Testis (tissue), 3 donors: ENCODE results near the gene PHAF1. TPM values are rescaled to one million over a fixed set of nuclear protein-coding genes. Genes with fewer than 3 reads are reported as not detected.

Experiments
- DNase-seq: peaks from one replicate; pipeline ENCODE4 v3.0.0-alpha.2; 2019
- H3K27ac ChIP-seq, 2 donors: fragments of 200-600 bp; sonication (generic); one replicate each; pipeline ENCODE4 v1.5.1; 2019
- H3K27me3 ChIP-seq: fragments of 200-600 bp; sonication (generic); one replicate; pipeline ENCODE4 v1.5.1; 2019
- H3K36me3 ChIP-seq: fragments of 200-600 bp; sonication (generic); one replicate; pipeline ENCODE4 v1.5.1; 2017; ENCODE audit warnings: low read depth; ENCODE audit errors: missing control alignments
- H3K4me1 ChIP-seq: fragments of 200-600 bp; sonication (generic); one replicate; pipeline ENCODE4 v1.5.1; 2019
- H3K4me3 ChIP-seq, 2 donors: fragments of 200-600 bp; sonication (generic); one replicate each; pipeline ENCODE4 v1.5.1; 2017 to 2019
- H3K9me3 ChIP-seq: fragments of 200-600 bp; sonication (generic); one replicate; pipeline ENCODE4 v1.5.1; 2017
- POLR2A ChIP-seq: fragments of 450-650 bp; IDR thresholded peaks from one replicate; pipeline ENCODE4 v1.6.1; 2017; ENCODE audit warnings: antibody characterized with exemption, mild to moderate bottlenecking, moderate library complexity
- whole genome bisulfite sequencing, 2 donors: methylation state at CpG; one replicate each; pipeline ENCODE4 v1.1.5; 2018; 5-methylcytosine and 5-hydroxymethylcytosine counted together
- intact Hi-C: fragments of 100-400 bp; cut with DNase I; formaldehyde crosslinking; loops from one replicate; pipeline ENCODE4 v1.15.1; 2023; ENCODE audit warnings: low total_unique reads
- polyA plus RNA-seq: library from polyadenylated mRNA; stranded (reverse); fragments of 350-450 nt; fragmentation: Illumina TruSeq; extraction: RNeasy Lipid Tissue Mini Kit (QIAGEN cat#74804); gene quantifications from one replicate; pipeline ENCODE4 v1.2.3, GENCODE V29; 2014; ENCODE audit warnings: low read depth, low replicate concordance; ENCODE audit not compliant: insufficient read depth
- total RNA-seq, 2 donors: library from RNA; depleted of rRNA; stranded (reverse); fragments of >200 nt; gene quantifications; one replicate each; pipeline ENCODE4 v1.2.3, GENCODE V29; 2016
- TF ChIP-seq, protein P1 (sequence below), 3 experiments: fragments of 450-650 bp in 2 of 3; fragments of 200-600 bp in 1 of 3; sonication (generic) in 1 of 3; IDR thresholded peaks; one replicate each; pipeline ENCODE4 v1.5.1; 2016 to 2019; ENCODE audit warnings: antibody characterized with exemption in 3 of 3, mild to moderate bottlenecking in 2 of 3, moderate library complexity in 1 of 3

PHAF1 gene
- total and polyA plus RNA-seq, 3 donors from 2014 or later, result 31.2 to 41.6 (median 32.6) TPM

DNA sequence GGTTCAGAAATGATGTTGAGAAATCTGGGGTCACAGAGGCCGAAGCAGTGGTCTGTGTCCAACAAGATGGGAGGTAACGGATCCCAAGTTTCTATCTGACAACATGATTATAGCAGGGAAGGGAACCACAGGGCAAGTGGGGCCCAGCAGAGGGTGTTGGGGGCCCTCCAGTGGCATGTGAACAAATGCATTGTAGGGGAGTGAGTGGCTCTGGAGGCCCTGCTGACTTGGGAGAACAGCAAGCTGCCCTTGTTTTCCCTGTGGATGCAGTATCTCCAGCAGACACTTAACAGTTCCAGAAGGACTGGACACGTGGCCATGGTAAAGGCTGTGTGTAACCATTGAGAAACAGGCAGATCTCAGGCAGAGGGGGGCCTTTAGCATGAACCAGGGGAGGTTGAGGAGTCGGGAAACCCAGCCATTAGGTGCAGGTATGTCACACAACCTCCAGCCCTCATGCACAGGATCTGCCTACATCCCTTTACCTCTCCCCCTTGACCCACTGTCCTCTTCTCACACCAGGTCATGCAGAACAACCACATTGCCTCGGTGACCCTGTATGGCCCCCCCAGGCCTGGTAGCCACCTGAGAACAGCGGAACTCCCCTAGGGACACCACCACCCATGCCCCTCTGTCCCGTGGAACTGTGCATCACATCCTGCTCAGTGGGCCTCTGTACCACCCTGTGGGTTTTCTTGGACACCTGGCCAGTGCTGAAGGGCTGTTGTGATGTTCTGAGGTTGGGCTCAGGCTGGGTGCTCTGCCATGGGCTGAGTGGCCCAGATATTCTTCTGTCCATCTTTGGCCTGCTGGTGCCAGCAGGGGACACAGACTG, 37.0 kb downstream of the PHAF1 start:
- no peaks in the 10 kb centered on the region for H3K9me3 ChIP-seq
- 71 to 76% methylated on average over 7 of the region's 7 CpGs for WGBS, 2 donors
- DNase-seq, result no peak
- no peak overlapping the region for H3K4me3 ChIP-seq
- intact Hi-C loops, result no loop called here
- no peaks in the 10 kb centered on the region for H3K36me3 ChIP-seq
- H3K27ac ChIP-seq, result no peak overlapping the region
- TF ChIP-seq, protein P1, sequence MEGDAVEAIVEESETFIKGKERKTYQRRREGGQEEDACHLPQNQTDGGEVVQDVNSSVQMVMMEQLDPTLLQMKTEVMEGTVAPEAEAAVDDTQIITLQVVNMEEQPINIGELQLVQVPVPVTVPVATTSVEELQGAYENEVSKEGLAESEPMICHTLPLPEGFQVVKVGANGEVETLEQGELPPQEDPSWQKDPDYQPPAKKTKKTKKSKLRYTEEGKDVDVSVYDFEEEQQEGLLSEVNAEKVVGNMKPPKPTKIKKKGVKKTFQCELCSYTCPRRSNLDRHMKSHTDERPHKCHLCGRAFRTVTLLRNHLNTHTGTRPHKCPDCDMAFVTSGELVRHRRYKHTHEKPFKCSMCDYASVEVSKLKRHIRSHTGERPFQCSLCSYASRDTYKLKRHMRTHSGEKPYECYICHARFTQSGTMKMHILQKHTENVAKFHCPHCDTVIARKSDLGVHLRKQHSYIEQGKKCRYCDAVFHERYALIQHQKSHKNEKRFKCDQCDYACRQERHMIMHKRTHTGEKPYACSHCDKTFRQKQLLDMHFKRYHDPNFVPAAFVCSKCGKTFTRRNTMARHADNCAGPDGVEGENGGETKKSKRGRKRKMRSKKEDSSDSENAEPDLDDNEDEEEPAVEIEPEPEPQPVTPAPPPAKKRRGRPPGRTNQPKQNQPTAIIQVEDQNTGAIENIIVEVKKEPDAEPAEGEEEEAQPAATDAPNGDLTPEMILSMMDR (IDR thresholded peaks at IDR 0.05), result no peak
- TF ChIP-seq POLR2A, result no peak
- H3K4me1 ChIP-seq, result peaks cover 5% of the 10 kb centered on the region
- H3K27me3 ChIP-seq, result no peaks in the 10 kb centered on the region

DNA sequence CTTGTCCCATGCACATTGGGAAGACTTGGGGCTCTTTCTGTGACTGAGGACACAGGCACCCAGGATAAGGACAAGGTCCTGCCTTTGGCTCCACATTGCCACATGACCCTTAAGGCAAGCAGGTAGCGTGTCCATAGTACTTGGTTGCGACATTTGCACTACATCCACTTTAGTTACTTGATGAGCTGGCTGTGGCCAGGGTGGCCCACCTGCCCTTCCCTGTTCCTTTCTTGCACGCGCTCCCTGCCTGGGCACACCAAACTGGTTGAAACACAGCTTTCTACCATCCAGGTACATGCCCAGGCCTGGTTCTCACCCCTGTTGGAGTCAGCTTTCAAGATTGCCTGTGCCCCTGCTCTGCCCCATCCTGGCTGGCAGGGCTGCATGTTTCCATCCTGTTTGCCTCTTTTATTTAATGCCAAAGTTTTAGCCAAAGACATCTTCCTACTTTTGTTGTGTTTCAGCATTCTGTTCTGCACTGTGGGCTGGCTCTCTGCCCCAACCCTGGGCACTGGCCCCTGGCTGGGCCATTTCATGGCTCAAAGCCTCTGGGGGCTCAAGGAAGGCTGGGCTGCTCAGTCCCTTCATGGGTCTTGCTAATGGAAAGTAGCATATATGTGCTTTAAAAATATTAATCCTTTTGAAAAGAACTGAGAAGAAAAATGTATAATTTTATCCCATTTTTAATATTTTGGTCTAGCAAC, 37.8 kb downstream of the PHAF1 start:
- intact Hi-C loops, result no loop called here
- no peak for DNase-seq
- Histone ChIP-seq H3K9me3 (no peaks in the 10 kb centered on the region), H3K27ac (no peak overlapping the region), H3K4me1 (peaks cover 5% of the 10 kb centered on the region), H3K4me3 (no peak overlapping the region), H3K36me3 (no peaks in the 10 kb centered on the region), H3K27me3 (no peaks in the 10 kb centered on the region)
- 95 to 100% methylated on average over 4 of the region's 4 CpGs for WGBS, 2 donors
- no peak for TF ChIP-seq POLR2A
- TF ChIP-seq, protein P1 (IDR thresholded peaks at IDR 0.05), result no peak

DNA sequence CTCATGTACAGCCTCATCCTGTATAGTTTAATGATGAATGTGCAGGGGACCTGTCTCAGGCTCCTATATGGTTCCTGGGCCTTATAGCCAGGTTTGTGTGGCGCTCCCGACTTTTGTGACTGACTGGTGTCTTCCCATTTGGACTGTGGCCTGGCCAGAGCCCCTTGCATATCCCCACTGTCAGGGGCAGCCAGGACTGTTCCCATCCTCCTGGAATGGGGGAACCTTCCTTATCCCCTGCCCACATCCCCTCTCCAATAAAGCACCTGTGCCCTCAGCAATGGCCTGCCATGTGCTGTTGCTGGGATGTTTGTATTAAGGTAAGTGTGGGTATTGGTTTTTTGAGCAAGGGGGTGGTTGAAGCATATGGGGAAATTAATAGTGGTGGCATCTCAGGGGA, 38.5 kb downstream of the PHAF1 start:
- intact Hi-C loops, result no loop called here
- DNase-seq, result no peak
- H3K4me1 ChIP-seq, result peaks cover 5% of the 10 kb centered on the region
- no peaks in the 10 kb centered on the region for H3K27me3 ChIP-seq
- no peaks in the 10 kb centered on the region for H3K9me3 ChIP-seq
- 82 to 96% methylated on average over 2 of the region's 2 CpGs for WGBS, 2 donors
- no peak overlapping the region for H3K4me3 ChIP-seq
- no peak overlapping the region for H3K27ac ChIP-seq
- TF ChIP-seq, protein P1 (IDR thresholded peaks at IDR 0.05), result no peak
- TF ChIP-seq POLR2A, result no peak
- no peaks in the 10 kb centered on the region for H3K36me3 ChIP-seq

DNA sequence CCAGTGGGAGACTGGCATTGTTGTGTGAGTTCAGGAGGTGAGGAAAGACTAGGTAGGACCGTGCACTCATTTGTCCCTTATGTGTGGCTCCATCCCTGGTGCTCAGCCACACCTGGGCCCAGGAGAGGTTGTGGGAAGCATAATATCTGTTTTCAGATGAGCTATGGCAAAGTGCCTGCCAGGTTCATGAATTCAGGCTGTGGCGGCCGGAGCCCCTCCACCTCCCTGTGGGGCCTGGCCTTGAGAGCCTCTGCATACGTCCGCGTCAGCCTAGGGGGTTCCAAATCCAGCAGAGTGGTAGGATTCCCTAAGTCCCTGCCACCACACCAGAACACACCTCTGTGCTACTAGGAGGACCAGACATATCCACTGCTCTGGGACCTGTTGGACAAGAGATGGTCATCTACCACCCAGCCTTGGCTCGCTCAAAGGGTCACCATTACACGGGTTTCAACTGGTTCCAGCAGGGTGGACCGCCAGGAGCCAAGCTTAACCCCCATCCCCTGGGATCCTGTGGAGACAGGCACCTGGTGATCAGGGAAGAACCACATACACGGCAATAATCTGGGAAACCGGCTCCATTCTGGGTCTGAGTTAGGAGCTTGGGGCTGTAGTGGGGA, 39.0 kb downstream of the PHAF1 start:
- DNase-seq, result no peak
- WGBS, 2 donors, result 46 to 48% methylated on average over 7 to 11 of the region's 11 CpGs
- intact Hi-C loops, result no loop called here
- TF ChIP-seq, protein P1 (IDR thresholded peaks at IDR 0.05), result no peak
- no peak for TF ChIP-seq POLR2A
- Histone ChIP-seq H3K36me3 (no peaks in the 10 kb centered on the region), H3K27ac (no peak overlapping the region), H3K4me1 (peaks cover 5% of the 10 kb centered on the region), H3K4me3 (peak overlapping the region in 1 of 2 donors; percentile 63), H3K9me3 (no peaks in the 10 kb centered on the region), H3K27me3 (no peaks in the 10 kb centered on the region)
